SKM-1 treated with dmso at 0.1 percent for 144 hours (cell line): Measurements from ENCODE around the gene ASIC4.

Source experiments
- DNase-seq: peaks from one replicate; lab custom pipeline; 2025; ENCODE audit not compliant: unreplicated experiment; lab: John Stamatoyannopoulos, UW

ASIC4 gene, protein sequence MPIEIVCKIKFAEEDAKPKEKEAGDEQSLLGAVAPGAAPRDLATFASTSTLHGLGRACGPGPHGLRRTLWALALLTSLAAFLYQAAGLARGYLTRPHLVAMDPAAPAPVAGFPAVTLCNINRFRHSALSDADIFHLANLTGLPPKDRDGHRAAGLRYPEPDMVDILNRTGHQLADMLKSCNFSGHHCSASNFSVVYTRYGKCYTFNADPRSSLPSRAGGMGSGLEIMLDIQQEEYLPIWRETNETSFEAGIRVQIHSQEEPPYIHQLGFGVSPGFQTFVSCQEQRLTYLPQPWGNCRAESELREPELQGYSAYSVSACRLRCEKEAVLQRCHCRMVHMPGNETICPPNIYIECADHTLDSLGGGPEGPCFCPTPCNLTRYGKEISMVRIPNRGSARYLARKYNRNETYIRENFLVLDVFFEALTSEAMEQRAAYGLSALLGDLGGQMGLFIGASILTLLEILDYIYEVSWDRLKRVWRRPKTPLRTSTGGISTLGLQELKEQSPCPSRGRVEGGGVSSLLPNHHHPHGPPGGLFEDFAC

GRCh38 chr2:219514196-219514761 lies at the start of gene ASIC4:
Gene ASIC4 (plus strand): TSS chr2:219514482. CDS start chr2:219514725, 243 bp downstream.
- no peak for DNase-seq

DNA sequence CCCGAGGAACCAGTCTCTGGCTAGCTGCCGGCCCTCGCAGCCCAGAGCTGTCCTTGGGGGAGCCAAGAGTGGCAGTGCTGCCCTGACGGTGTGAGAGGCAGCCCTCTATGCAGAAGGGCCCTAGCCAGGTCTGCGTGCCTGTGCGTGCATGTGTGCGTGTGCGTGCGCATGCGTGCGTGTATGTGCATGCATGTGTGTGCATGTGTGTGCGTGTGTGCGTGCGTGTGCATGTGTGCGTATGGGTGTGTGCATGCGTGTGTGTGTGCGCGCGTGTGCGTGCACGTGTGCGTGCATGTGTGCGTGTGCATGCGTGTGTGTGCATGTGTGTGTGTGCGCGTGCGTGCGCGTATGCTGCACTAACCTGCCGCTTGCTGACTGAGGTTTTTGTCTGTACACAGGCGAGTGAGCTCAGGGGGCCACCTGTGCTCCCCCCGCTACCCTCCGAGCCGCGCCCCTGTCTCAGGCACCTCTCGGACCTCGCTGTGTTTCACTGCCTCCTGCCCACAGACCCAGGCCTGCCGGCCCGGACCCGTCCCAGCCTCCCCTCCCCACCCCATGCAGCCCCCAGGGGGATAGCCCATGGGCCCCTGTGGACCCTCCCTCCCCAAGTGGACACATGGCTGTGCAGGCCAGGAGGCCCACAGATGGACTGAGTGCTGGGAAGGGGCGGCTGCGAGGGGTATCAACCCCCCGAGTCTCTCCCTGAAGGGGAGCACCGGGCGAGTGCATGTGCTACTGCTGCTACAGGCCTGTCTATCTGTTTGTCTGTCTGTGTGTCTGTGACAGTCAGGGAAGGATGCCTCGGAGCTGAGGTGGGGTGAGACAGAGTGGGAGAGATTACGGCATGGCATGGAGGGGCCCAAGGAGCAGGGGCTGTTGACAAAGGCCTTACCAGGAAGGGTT lies 48.4 kb upstream of the ASIC4 start:
- DNase-seq = no peak

DNA sequence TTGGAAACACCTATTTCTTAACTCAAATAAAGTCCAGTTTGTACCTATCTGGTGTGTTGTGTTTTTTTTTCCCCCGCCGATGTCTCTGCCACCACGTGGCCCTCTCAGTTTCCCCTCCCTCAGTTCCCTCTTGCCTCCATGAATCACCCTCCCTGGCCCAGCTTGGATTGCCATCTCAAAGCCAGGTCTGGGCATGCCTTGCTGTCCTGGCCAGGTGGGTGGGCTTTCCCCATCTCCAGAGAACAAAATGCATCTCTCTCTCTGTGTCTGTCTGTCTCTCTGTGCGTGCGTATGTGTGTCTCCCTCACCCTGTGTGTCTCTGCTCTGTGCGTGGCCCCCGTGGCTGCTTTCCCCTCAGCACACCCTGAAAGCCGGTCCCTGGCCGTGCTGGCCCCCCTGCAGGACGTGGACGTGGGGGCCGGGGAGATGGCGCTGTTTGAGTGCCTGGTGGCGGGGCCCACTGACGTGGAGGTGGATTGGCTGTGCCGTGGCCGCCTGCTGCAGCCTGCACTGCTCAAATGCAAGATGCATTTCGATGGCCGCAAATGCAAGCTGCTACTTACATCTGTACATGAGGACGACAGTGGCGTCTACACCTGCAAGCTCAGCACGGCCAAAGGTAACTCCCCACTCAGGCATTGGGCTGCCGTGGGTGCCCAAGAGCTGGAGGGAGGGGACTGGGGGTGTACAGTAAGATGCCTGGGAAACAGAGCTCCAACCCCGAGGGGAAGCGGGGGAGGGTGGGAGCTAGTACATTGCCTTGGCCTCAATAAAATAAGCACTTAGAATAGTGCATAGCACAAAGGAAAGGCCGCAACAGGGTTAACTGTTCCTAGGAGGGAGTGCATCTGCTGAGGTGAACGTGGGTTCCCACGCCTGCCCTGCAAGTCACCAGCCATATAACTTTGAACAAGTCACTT lies 47.2 kb upstream of the ASIC4 start:
- no peak for DNase-seq

DNA sequence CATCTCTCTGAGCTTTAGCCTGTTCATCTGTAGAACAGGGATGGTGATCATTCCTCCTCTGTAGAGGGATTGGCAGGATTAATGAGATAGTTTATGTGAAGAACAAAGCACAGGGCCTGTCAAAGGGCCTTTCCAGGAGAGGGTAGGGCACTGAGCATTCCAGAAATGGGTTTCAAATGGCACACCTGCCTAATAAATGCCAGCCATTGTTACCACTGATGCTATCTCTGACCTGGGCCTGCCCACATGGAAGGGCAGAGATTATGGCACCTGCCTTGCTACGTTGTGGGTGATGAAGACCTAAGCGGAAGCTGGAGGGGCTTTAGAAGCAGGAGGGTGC lies 46.6 kb upstream of the ASIC4 start:
- no peak for DNase-seq

- no peak for DNase-seq
Measured at GRCh38 chr2:219468410-219469185, 45.7 kb upstream of the ASIC4 start.

- no peak for DNase-seq
Measured at GRCh38 chr2:219469186-219469724, 45.0 kb upstream of the ASIC4 start.

DNA sequence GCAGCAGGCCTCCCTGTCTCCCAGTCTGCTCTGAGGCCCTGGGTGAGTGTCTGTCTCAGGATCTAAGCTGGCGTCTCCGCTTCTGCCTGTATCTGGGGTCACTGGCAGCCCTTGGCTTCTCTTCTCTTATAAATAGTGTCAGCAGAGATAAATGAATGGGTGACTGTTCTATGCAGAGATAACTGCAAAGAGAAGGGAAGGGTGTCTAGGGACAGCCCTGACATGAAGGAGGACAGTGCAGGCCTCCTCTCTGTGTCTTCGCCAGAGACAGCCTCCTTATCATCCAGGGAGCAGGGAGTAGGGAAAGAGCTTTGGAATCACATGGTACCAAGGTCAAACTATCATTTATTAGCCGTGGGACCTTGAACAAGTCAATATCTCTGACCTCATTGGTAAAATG lies 43.9 kb upstream of the ASIC4 start:
- no peak for DNase-seq

GRCh38 chr2:219471476-219472371 lies 42.6 kb upstream of the ASIC4 start:
- no peak for DNase-seq

- no peak for DNase-seq
Measured at GRCh38 chr2:219472629-219473187, 41.6 kb upstream of the ASIC4 start.

GRCh38 chr2:219473511-219473910 lies 40.8 kb upstream of the ASIC4 start:
- DNase-seq = no peak

DNA sequence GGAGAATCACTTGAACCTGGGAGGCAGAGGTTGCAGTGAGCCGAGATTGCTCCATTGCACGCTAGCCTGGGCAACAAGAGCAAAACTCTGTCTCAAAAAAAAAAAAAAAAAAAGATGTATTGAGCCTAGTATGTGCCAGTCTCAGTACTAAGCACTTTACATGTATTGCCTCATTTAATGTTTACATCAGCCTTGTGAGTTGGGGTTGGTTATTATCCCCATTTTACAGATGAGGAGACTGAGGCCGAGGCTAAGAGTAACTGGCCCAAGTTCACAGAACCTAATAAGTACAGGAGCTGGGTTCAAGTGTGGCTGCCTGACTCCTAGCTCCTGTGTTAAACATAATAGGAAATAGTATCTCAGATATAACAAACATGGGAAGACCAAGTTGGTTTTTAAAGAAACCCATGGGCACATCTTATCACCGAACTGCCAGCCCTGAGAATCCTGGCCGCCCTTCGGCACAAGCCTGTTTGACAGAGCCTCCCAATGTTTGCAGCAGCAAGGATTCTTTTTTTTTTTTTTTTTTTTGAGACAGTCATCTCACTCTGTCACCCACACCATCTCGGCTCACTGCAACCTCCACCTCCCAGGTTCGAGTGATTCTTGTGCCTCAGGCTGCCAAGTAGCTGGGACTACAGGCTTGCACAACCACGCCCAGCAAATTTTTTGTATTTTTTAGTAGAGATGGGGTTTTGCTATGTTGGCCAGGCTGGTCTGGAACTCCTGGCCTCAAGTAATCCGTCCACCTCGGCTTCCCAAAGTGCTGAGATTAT lies 39.8 kb upstream of the ASIC4 start:
- no peak for DNase-seq

- no peak for DNase-seq
Measured at GRCh38 chr2:219475278-219475677, 39.0 kb upstream of the ASIC4 start.

- DNase-seq = peak; percentile 15
Measured at GRCh38 chr2:219475697-219476651, 38.3 kb upstream of the ASIC4 start.

DNA sequence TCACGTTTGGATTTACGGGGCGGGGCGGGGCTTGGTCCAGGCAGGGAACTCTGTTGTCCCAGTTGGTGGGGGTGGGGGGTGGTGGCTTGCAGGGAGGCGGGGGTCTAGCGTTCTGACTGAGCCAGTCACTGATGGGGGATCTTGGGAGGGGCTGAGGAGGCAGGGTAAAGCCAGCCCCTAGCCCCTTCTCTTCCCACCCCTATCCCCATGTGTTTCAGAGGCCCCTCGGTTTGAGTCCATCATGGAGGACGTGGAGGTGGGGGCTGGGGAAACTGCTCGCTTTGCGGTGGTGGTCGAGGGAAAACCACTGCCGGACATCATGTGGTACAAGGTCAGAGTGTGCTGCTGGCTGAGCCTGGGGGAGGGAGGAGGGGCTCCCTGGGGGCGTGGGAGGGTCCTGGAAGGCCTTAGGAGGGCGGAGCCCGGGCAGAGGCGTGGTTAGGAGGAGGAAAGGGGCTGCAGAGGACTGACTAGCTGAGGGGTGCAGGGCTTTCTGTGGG lies 37.6 kb upstream of the ASIC4 start:
- DNase-seq = no peak

DNA sequence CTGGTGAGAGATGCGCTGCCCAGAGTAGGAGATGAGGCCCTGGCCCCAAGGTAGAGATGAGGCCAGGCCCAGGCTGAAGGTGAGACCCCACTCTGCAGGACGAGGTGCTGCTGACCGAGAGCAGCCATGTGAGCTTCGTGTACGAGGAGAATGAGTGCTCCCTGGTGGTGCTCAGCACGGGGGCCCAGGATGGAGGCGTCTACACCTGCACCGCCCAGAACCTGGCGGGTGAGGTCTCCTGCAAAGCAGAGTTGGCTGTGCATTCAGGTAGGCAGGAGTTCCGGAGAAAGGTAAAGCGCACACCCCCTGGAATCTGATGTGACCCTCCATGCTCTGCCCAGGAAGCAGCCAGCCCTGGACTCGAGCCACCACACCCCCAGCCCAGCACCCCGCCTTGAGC lies 37.1 kb upstream of the ASIC4 start:
- DNase-seq = no peak

DNA sequence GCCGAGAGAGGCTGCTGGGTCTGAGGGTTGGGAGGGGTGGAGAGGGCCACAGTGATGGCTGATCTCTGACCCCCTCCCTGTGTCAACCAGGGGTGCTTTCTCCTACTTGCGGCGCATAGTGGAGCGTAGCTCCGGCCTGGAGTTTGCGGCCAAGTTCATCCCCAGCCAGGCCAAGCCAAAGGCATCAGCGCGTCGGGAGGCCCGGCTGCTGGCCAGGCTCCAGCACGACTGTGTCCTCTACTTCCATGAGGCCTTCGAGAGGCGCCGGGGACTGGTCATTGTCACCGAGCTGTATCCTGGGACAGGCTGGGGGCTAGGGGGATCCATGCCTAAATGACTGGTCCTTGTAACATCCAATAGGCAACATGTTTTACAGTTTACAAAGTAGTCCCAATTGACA lies 36.5 kb upstream of the ASIC4 start:
- no peak for DNase-seq
